Fibroblast of villous mesenchyme (primary cell): ENCODE measurements around the gene FANCM. TPM values are rescaled to one million over a fixed set of nuclear protein-coding genes. Genes with fewer than 3 reads are reported as not detected.

Experiments used
- DNase-seq: peaks from one replicate; pipeline ENCODE4 v3.0.0-alpha.2; 2010; ENCODE audit warnings: low read depth
- H3K4me3 ChIP-seq: 2 replicates; pipeline ENCODE4 v1.5.1; 2011; ENCODE audit warnings: low read depth, mild to moderate bottlenecking, low read length
- total RNA-seq: library from RNA; depleted of rRNA; stranded (reverse); fragments of >200 nt; gene quantifications from 2 replicates; pipeline ENCODE4 v1.2.3, GENCODE V29; 2012
- TF ChIP-seq, protein P1 (sequence below): IDR thresholded peaks from 2 replicates; pipeline ENCODE4 v1.5.1; 2012; ENCODE audit warnings: low read depth, mild to moderate bottlenecking, low read length; ENCODE audit not compliant: insufficient read depth

FANCM gene, protein sequence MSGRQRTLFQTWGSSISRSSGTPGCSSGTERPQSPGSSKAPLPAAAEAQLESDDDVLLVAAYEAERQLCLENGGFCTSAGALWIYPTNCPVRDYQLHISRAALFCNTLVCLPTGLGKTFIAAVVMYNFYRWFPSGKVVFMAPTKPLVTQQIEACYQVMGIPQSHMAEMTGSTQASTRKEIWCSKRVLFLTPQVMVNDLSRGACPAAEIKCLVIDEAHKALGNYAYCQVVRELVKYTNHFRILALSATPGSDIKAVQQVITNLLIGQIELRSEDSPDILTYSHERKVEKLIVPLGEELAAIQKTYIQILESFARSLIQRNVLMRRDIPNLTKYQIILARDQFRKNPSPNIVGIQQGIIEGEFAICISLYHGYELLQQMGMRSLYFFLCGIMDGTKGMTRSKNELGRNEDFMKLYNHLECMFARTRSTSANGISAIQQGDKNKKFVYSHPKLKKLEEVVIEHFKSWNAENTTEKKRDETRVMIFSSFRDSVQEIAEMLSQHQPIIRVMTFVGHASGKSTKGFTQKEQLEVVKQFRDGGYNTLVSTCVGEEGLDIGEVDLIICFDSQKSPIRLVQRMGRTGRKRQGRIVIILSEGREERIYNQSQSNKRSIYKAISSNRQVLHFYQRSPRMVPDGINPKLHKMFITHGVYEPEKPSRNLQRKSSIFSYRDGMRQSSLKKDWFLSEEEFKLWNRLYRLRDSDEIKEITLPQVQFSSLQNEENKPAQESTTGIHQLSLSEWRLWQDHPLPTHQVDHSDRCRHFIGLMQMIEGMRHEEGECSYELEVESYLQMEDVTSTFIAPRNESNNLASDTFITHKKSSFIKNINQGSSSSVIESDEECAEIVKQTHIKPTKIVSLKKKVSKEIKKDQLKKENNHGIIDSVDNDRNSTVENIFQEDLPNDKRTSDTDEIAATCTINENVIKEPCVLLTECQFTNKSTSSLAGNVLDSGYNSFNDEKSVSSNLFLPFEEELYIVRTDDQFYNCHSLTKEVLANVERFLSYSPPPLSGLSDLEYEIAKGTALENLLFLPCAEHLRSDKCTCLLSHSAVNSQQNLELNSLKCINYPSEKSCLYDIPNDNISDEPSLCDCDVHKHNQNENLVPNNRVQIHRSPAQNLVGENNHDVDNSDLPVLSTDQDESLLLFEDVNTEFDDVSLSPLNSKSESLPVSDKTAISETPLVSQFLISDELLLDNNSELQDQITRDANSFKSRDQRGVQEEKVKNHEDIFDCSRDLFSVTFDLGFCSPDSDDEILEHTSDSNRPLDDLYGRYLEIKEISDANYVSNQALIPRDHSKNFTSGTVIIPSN (N-terminal part only)
- 7.4 and 10.8 TPM in 2 replicates for total RNA-seq

DNA sequence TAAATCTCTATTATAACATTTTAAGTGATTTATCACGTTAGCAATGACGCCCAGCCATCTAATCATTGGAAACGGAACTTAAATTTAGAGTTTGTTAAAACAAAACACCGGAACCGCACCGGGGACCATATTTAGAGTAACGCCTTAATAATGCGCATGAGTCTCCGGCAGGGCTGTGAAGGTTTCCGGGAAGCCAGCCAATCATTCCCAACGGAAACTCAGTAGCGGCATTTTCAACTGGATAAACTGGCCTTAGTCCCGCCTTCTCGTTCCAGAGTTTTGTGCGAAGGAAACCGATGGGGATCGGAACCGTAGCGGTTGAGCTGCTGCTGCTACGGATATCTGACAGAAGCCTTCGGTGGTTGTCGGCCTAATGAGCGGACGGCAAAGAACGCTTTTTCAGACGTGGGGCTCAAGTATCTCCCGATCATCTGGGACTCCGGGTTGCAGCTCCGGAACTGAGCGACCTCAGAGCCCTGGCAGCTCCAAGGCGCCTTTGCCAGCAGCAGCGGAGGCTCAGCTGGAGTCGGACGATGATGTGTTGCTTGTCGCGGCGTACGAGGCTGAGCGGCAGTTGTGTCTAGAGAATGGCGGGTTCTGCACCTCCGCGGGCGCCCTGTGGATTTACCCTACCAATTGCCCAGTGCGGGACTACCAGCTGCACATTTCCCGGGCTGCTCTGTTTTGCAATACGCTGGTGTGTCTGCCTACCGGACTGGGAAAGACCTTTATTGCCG is at the start of gene FANCM:
TSS of gene FANCM (plus strand) at position 272 of the 737 bp plus-strand sequence. CDS start at position 374, 102 bp downstream.
- DNase-seq: peak; percentile 99
- peak within 1 kb of the TSS; percentile 93 for H3K4me3 ChIP-seq
- TF ChIP-seq, protein P1, sequence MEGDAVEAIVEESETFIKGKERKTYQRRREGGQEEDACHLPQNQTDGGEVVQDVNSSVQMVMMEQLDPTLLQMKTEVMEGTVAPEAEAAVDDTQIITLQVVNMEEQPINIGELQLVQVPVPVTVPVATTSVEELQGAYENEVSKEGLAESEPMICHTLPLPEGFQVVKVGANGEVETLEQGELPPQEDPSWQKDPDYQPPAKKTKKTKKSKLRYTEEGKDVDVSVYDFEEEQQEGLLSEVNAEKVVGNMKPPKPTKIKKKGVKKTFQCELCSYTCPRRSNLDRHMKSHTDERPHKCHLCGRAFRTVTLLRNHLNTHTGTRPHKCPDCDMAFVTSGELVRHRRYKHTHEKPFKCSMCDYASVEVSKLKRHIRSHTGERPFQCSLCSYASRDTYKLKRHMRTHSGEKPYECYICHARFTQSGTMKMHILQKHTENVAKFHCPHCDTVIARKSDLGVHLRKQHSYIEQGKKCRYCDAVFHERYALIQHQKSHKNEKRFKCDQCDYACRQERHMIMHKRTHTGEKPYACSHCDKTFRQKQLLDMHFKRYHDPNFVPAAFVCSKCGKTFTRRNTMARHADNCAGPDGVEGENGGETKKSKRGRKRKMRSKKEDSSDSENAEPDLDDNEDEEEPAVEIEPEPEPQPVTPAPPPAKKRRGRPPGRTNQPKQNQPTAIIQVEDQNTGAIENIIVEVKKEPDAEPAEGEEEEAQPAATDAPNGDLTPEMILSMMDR: no peak

DNA sequence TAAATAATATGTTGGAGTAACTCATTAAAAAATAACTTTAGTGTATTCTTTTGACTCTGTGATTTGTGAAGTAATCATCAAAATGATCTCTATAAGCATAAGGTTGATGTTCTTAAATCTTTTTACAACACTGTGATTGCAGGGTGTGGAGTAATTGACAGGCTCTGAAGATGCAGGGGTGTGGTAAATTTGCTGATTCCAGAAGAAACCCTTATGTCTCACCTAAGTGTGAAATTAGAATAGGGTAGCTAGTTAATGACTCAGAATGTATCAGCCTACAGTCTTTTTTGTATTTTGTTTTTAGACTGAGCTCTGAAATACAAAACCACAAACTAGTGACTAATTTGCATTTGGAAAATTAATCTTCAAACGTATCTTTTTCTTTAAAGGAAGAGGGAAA is 45.9 kb upstream of the FANCM start:
- H3K4me3 ChIP-seq: no peak overlapping the region
- DNase-seq: peak; percentile 18
- TF ChIP-seq, protein P1: no peak

DNA sequence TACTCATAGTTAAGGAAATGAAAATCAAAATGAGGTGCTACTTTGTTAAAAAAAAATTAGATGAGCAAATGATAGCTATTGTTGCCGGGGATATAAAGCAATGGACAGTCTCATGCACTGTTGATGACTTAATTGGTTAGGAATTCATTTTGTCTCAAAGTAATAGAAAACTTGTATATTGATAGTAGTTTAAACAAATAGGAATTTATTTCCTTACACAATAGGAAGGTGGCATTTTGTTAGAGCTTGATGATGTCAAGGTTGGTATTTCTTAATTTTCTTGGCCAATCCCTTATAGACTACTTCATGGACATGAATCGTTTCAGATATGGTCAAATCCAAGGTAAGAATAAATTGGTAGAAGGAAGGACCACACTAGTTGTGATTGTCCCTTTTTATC is 44.0 kb upstream of the FANCM start:
- TF ChIP-seq, protein P1: no peak
- H3K4me3 ChIP-seq: no peak overlapping the region
- DNase-seq: peak; percentile 16

DNA sequence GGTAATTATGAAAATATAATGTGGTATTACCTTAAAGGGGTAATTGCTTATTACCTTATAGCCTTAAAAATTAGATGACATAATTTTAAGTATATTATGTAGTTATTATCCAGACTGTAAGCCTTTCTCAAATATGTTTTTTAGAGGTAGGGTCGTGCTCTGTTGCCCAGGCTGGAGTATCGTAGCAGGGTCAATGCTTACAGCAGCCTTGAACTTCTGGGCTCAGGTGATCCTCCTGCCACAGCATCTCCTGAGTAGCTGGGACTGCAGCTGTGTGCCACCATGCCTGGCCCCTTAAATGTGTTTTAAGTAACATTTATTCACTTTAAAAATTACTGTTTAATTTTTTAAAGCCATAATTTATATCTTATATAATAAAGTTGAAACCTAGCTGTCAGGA is 41.5 kb upstream of the FANCM start:
- TF ChIP-seq, protein P1: no peak
- no peak overlapping the region for H3K4me3 ChIP-seq
- no peak for DNase-seq

DNA sequence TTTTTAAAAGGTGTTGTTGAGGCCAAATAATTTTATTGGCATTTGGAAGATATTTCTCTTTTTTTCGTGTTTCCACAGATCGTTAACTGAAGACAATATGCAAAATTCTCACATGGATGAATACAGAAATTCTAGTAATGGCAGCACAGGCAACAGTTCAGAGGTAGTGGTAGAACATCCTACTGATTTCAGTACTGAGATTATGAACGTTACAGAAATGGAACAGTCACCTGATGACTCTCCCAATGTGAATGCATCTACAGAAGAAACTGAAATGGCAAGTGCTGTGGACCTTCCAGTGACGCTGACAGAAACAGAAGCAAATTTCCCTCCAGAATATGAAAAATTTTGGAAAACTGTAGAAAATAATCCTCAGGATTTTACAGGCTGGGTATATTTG is 40.6 kb upstream of the FANCM start:
- TF ChIP-seq, protein P1: no peak

DNA sequence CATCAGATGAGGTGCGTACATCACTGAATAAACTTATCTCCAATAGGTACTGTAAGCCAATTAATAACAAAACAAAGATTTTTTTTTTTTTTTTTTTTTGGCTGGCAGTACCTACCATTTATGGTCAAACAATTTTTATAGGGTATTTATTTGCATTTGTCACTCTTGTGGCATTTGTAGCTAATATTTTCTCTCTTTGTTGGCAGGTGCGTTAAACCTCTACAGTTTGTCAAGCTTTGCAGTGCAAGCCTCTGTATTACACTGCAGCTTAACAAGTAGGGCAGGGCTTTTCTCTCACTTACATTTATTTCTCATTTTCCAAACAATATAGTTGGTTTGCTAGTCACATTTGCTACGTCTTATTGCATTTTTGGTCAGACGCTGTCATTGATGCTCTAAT is 39.5 kb upstream of the FANCM start:
- DNase-seq: no peak
- H3K4me3 ChIP-seq: no peak overlapping the region
- TF ChIP-seq, protein P1: no peak

More for the DNA sequence above, 40.6 kb upstream of the FANCM start:
- no peak overlapping the region for H3K4me3 ChIP-seq
- DNase-seq: no peak
